CD1c-positive myeloid dendritic cell (primary cell): ENCODE measurements around the gene KIF16B.

Experiments used
- DNase-seq: peaks from one replicate; pipeline ENCODE4 v3.0.0-alpha.2; 2016; ENCODE audit errors: extremely low spot score

Gene KIF16B

DNA sequence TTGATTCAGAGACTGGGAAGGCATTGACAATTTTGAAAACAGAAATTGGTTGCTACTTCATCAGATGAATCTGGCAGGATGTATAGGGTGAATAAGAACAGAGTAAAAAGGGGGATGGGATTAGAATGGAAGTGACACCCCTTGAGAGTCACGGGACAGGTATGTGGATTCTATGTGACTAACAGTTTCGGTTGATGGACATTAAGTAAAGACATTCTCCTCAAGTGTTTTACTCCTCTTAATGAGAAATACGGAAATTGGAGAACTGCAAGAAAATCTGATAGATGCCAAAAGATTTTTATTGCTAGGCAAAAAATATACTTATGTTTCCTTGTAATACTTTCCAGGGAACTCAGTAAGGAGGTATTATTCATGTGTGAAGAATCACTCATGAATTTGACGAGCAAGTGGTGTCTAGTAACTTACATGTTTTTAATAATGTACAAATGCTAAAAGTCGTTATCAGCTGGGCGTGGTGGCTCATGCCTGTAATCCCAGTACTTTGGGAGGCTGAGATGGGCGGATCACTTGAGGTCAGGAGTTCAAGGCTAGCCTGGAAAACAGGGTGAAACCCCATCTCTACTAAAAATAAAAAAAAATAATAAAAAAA, 135.8 kb downstream of the KIF16B start:
- DNase-seq = no peak

DNA sequence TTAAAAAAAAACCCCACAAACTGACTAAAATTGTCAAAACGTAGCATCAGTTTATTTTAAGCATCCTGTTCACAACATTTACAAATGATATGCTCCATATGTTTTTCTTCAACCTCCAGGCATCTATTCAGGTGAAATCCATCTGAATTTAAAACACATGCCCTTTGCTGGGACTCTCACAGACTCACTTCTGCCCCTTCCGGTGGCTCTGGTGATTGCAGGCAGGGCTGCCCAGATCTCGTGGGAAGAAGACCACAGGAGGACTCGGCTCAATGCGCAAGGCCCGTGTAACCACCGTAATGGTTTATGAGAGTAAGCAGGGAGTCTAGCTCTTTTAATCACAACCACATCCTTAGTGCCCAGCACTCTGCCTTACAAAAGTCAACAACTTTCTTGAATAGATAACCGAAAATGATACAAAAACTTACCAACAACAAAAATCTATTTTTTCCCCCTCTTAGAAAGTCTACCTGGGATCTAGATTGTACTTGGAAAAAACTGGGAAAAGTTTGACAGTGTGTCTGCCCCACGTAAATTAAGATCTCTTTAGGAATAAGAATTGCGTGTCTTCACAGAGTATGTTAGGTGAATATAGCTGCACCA, 139.1 kb downstream of the KIF16B start:
- DNase-seq = peak; percentile 32

DNA sequence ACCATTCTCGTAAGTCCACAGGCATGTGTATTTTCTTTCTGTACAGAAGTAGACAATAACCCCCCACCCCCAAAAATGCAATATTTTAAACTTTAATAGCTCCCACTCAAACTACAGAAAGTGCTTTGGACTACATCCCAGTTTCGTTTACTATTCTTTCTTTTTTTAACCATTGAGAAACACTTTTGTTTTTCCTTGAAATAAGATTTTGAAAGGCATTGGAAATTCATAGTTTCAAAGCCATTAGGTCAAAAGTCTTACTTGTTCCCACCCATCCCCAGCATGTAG, 140.0 kb downstream of the KIF16B start:
- DNase-seq = no peak

GRCh38 chr20:16432466-16433292, 140.6 kb downstream of the KIF16B start:
- DNase-seq = no peak

- no peak for DNase-seq
These were observed 145.1 kb downstream of the KIF16B start for GRCh38 chr20:16428112-16428511.

DNA sequence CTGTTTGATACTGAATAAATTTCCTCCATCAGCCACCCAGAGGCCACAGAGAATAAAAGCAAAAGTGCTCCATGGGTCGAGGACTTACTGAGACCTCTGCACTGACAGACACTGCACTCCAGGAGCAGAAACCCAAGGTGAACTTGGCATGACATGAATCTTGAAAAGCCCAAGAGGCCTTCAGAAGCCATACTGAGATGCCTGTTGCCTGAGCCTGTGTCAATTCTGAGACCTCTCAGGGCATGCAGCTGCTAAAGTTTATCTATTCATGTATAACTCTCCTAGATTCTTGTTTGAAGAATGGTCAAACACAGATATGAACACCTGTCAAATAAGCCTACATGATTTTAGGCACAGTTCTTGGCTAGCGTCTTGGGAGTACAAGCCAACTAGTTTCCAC, 145.7 kb downstream of the KIF16B start:
- no peak for DNase-seq

DNA sequence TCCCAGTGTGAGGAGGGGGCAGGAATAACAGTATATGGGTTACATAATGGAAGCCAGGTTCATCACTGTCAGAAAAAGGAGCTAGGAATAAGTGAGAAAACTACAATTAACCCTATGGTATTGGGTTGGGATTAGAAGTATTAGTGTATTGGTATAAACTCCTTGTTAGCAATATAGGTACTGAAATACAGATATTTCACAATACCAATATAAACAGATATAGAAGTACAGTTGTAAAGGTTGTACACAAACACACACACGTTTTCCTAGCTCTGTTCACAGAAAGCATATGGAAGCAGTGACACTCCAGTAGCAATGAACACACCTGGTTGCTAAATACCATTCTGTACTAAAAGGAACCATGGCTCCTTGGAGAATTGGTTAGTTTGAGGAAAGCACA, 148.5 kb downstream of the KIF16B start:
- no peak for DNase-seq

GRCh38 chr20:16423311-16424212, 149.7 kb downstream of the KIF16B start:
- no peak for DNase-seq

DNA sequence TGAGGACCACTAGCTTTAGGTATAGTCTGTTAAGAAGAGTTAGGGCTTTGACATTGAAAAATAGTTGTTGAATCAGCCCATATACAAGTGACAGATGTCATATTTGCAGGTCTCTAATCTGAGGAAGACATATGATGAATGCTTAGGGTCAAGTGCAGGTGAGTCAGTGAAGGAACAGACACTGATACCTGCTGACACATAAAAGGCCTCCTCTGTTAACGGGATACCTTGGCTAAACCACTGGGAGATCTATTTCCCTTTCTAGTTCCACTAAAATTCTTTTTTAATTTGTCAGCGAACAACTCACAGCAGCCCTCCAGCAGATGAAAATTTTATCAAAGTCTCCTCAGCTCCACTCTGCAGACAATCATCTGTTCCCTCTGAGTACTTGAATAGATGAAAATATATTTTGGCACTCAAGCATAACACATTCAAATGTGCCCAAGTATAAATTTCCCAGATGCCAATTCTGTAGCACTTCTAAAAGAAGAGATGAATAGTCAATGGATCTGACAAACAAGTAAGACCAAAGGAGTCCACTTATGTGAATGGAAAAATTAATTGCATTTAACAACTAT, 154.0 kb downstream of the KIF16B start:
- no peak for DNase-seq

- DNase-seq = no peak
These were observed 154.6 kb downstream of the KIF16B start for GRCh38 chr20:16418616-16419015.

- DNase-seq = no peak
These were observed 156.2 kb downstream of the KIF16B start for GRCh38 chr20:16417001-16417400.

DNA sequence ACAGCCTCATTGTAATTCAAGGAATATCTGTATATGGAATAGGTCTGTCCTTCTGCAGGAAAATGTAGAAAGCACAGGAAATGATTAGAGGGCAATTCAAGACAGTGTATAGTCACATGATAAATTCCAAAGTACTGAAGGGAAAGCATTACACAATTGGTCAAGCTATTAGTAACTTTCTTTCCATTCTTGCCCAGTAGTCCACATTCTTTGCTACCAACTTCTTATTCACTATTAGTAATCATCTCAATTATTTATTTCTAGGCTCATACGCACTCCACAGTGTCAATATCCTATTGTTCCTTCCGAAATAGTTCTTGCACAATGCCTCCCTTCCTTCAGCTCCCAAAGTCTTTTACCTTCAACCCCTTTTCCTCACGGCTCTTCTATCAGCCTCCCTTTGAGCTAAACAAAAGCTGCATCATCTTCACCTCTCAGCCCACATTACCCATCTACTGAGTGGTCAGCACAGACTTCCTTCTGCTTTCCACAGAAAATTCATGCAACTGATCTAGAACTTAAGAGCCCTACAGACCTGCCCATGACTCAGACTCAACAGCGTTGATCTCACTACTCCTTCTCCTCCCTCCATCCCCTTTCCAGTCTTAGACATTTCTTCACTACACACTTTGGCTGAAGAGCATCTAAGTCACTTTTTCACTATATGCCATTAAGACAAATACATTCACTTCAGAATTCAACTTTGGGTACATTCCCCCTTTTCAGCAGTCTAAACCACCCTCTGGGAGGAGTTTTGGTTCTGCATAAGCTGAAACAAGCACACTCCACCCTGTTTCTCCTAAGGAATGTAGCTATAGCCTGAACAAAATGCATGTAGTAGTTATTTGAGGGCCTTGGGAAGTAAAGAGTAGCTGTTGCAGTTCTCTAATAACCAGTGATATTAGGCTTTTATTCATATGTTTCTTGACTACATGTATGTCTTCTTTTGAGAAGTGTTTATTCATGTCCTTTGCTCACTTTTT, 157.9 kb downstream of the KIF16B start:
- DNase-seq = peak; percentile 9

DNA sequence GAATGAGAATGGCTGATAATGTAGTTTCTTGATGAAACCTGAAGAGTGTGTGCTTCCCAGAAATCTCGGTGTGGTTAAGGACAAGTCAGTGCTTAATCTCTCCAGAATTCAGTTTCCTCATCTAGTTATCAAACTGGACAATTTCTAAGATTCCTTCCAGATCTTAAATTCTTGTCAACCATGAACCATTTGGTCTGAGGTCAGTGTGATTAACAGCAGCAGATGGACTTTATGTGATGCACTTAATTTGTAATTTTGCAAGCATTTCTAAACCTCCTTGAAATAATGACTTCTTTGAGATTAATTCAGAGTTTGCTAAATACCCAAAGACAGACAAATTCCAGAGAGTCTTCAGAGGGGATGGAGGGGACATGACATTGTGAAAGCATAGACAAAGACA, 160.3 kb downstream of the KIF16B start:
- DNase-seq = no peak

DNA sequence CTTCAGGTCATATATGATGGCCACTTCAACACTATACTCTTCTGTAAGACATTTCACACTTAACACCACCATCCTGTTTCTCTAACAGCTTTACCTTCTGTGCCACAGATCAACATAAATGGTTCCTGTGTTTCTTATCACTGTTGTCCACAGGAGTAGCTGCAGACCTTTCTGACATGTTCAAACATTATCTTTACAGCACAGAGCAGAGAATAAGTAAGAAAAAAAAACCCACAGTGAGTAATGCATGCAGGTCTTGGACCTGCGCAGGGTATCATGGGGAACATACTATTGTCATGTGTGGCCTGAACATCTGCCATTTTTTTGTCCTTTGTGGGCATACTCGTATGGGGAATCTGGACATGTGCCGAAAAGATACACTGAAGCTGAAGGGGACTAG, 161.9 kb downstream of the KIF16B start:
- DNase-seq = no peak

GRCh38 chr20:16410626-16411025, 162.6 kb downstream of the KIF16B start:
- no peak for DNase-seq

DNA sequence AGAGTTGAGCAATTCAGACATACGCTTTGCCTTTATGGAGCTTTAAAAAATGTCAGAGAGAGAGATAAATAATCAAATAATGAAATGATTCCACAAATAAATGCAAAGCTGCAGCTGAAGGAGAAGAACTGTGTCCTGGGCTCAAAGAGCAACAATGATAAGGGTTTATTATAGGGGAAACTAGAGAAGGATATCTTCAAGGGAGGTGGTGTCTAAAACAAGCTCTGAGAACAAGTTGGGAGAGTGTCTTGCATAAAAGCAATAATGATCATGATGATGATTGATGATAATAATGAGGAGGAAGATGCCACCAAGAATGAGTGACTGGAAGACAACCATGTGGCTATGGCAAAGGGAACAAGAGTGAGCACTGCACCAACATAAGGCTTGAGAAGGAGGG, 164.3 kb downstream of the KIF16B start:
- no peak for DNase-seq

GRCh38 chr20:16407251-16408067, 165.8 kb downstream of the KIF16B start:
- no peak for DNase-seq

GRCh38 chr20:16405254-16405653, 168.0 kb downstream of the KIF16B start:
- no peak for DNase-seq

DNA sequence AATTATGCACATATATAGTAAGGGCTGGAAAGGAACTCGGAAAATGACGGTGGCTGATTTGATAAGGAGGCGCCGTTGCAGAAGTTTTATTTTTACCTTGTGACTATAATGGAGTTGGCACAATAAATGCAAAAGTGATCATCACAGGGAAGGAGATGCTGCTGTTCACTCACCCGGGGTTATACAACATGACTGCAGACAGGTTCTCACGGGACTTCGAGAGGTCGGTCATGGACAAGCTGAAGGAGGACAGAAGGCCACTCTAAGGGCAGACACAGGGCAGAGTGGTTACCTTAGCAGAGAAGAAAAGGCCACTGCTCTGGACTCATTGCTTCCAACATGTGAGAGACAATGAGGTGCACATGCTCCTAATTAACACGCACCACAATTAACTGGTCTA, 168.6 kb downstream of the KIF16B start:
- no peak for DNase-seq

GRCh38 chr20:16404171-16404570, 169.1 kb downstream of the KIF16B start:
- DNase-seq = no peak
